ENCODE data around the gene RPL37. TPM values are rescaled to one million over a fixed set of nuclear protein-coding genes. Genes with fewer than 3 reads are reported as not detected.

The RPL37 gene
- total and polyA plus RNA-seq, 2 donors (not counting 3 experiments of a cell fraction or from before 2014, with no cell fraction given): 259 to 1,348 TPM

DNA sequence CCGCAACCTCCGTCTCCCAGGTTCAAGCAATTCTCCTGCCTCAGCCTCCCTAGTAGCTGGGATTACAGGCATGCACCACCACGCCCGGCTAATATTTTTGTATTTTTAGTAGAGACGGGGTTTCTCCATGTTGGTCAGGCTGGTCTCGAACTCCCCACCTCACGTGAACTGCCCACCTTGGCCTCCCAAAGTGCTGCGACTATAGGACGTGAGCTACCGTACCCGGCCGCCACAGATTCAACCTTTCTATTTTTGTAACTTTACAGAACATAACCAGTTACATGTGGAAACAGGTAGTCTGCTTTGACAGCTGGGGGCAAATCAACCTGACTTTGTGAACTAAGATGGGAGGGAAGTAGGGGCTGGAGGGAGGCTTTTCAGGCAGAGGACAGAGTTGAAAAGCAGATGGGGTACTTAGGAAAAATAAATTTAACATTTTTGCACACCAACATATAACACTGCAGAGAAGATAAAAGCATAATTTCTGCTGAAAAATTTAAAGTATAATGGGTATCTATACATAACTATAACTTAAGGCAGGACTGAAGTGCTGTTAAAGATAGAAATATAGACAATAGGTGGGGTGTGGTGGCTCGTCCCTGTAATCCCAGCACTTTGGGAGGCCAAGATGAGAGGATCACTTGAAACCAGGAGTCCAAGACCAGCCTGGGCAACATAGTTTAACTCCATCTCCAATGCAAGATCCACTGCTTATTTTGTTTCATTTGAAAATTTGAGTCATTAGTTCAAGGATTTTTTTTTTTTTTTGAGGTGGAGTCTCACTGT is 5.1 kb downstream of the RPL37 start:
- peaks cover 19% of the 10 kb centered on the region for H3K4me1 ChIP-seq (ENCODE audit: control insufficient read depth, extremely low read depth, insufficient read depth, low read length)
- DNase-seq (ENCODE audit: low read depth, low spot score) (no peak), FAIRE-seq (no peak)
- CTCF ChIA-PET: interaction anchor here (0.8 to 0.9 kb wide), 2 partner anchors 31 to 49 kb away, joined by 4 read pairs; partner anchors contain the start of gene PRKAA1
- H4K20me1 ChIP-seq (replicated peaks; ENCODE audit: control insufficient read depth, extremely low read depth, insufficient read depth, low read length): peaks cover 4% of the 10 kb centered on the region
- no peak overlapping the region for H3K27ac ChIP-seq (ENCODE audit: insufficient read depth, low read depth, low read length)
- POLR2A ChIA-PET: no interaction called here
- H3K4me2 ChIP-seq (ENCODE audit: insufficient read depth, low read length): no peak overlapping the region
- TF ChIP-seq FOS (IDR thresholded peaks at IDR 0.05; ENCODE audit: borderline replicate concordance, insufficient read depth, low read length) (no peak), JUN (IDR thresholded peaks at IDR 0.05; ENCODE audit: borderline replicate concordance, insufficient read depth, insufficient read length, low read depth) (no peak), EZH2 (IDR thresholded peaks at IDR 0.05; ENCODE audit: borderline replicate concordance, low read depth, low read length, severe bottlenecking) (no peak), POLR2AphosphoS5 (IDR thresholded peaks at IDR 0.05; ENCODE audit: insufficient read depth, low read depth, low read length) (no peak), POLR2A (IDR thresholded peaks at IDR 0.05; ENCODE audit: low read depth, low read length) (no peak), MAX (IDR thresholded peaks at IDR 0.05; ENCODE audit: insufficient read depth, insufficient read length) (no peak), MYC (IDR thresholded peaks at IDR 0.05; ENCODE audit: low read depth, low read length) (no peak), GATA2 (IDR thresholded peaks at IDR 0.05; ENCODE audit: insufficient read depth, insufficient read length, low read depth, low read length) (no peak)
- TF ChIP-seq, protein P1, sequence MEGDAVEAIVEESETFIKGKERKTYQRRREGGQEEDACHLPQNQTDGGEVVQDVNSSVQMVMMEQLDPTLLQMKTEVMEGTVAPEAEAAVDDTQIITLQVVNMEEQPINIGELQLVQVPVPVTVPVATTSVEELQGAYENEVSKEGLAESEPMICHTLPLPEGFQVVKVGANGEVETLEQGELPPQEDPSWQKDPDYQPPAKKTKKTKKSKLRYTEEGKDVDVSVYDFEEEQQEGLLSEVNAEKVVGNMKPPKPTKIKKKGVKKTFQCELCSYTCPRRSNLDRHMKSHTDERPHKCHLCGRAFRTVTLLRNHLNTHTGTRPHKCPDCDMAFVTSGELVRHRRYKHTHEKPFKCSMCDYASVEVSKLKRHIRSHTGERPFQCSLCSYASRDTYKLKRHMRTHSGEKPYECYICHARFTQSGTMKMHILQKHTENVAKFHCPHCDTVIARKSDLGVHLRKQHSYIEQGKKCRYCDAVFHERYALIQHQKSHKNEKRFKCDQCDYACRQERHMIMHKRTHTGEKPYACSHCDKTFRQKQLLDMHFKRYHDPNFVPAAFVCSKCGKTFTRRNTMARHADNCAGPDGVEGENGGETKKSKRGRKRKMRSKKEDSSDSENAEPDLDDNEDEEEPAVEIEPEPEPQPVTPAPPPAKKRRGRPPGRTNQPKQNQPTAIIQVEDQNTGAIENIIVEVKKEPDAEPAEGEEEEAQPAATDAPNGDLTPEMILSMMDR (IDR thresholded peaks at IDR 0.05; ENCODE audit: extremely low read depth in 1 of 2, insufficient read depth in 1 of 2, low read depth in 1 of 2, low read length in 2 of 2): no peak
- BruUV-seq (replicated peaks): no TSS peak
- H3K4me3 ChIP-seq (replicated peaks in 1 of 3; ENCODE audit: insufficient read depth in 1 of 3, low read depth in 1 of 3, low read length in 3 of 3): no peak overlapping the region
- peaks cover 58% of the 10 kb centered on the region for H3K79me2 ChIP-seq (ENCODE audit: control insufficient read depth, insufficient read depth, low read length)
- no peak overlapping the region for H2AFZ ChIP-seq (ENCODE audit: low read depth, low read length)
- no peaks in the 10 kb centered on the region for H3K9me3 ChIP-seq (replicated peaks; ENCODE audit: control insufficient read depth, insufficient read depth, low read length)
- dilution Hi-C loops (cut with MboI; ENCODE audit: extremely low pct_ligation_motif_present, low sequenced_read_pairs) (no loop called here), intact Hi-C loops (cut with micrococcal nuclease) (no loop called here)
- no peaks in the 10 kb centered on the region for H3K27me3 ChIP-seq (ENCODE audit: control insufficient read depth in 2 of 2, insufficient read depth in 2 of 2, low read length in 2 of 2)
- H3K9me1 ChIP-seq (replicated peaks; ENCODE audit: control insufficient read depth, extremely low read depth, insufficient read depth, low read length): no peaks in the 10 kb centered on the region
- H3K9ac ChIP-seq (replicated peaks; ENCODE audit: extremely low read depth, insufficient read depth, low read length): no peak overlapping the region
- peaks cover 29 to 48% of the 10 kb centered on the region in 2 experiments for H3K36me3 ChIP-seq (ENCODE audit: control insufficient read depth in 2 of 2, extremely low read depth in 1 of 2, insufficient read depth in 2 of 2, low read length in 2 of 2)
